H9 (cell line): ENCODE measurements around the gene TNPO2. TPM values are rescaled to one million over a fixed set of nuclear protein-coding genes. Genes with fewer than 3 reads are reported as not detected.
A peak's percentile ranks its signal among the peaks of the same experiment; 100 is the strongest.

Source experiments
- DNase-seq: peaks from one replicate; pipeline ENCODE4 v3.0.0-alpha.2; 2017
- H2AFZ ChIP-seq: one replicate; pipeline ENCODE4 v1.6.1; 2013; ENCODE audit warnings: mild to moderate bottlenecking, low read length, control low read depth, moderate library complexity
- H2AK5ac ChIP-seq: 2 replicates; pipeline ENCODE4 v1.6.1; 2013; ENCODE audit warnings: low read length, control low read depth, mixed read lengths; ENCODE audit not compliant: insufficient read length
- H2BK120ac ChIP-seq: one replicate; pipeline ENCODE4 v1.6.1; 2013; ENCODE audit warnings: low read depth, mild to moderate bottlenecking, low read length, control low read depth, inconsistent platforms; ENCODE audit not compliant: poor library complexity, severe bottlenecking
- H2BK12ac ChIP-seq: 2 replicates; pipeline ENCODE4 v1.6.1; 2013; ENCODE audit warnings: low read length, control low read depth, mixed read lengths, low read depth; ENCODE audit not compliant: insufficient read length
- H2BK15ac ChIP-seq: 2 replicates; pipeline ENCODE4 v1.6.1; 2013; ENCODE audit warnings: low read depth, low read length, control low read depth
- H2BK20ac ChIP-seq: one replicate; pipeline ENCODE4 v1.6.1; 2013; ENCODE audit warnings: low read depth, mild to moderate bottlenecking, low read length, control low read depth, inconsistent platforms; ENCODE audit not compliant: poor library complexity, severe bottlenecking
- H2BK5ac ChIP-seq: 2 replicates; pipeline ENCODE4 v1.6.1; 2013; ENCODE audit warnings: low read length, control low read depth, mixed read lengths; ENCODE audit not compliant: insufficient read length
- H3K14ac ChIP-seq: 2 replicates; pipeline ENCODE4 v1.6.1; 2013; ENCODE audit warnings: low read length, control low read depth; ENCODE audit not compliant: insufficient read depth
- H3K18ac ChIP-seq: 2 replicates; pipeline ENCODE4 v1.6.1; 2013; ENCODE audit warnings: low read depth, mild to moderate bottlenecking, mixed read lengths, low read length, control low read depth; ENCODE audit not compliant: insufficient read length
- H3K23ac ChIP-seq: 2 replicates; pipeline ENCODE4 v1.6.1; 2013; ENCODE audit warnings: low read length, control low read depth, mixed read lengths, low read depth; ENCODE audit not compliant: insufficient read length
- H3K23me2 ChIP-seq: 2 replicates; pipeline ENCODE4 v1.6.1; 2013; ENCODE audit warnings: low read depth, mild to moderate bottlenecking, mixed read lengths, low read length, control low read depth; ENCODE audit not compliant: insufficient read length, poor library complexity, severe bottlenecking
- H3K27ac ChIP-seq: 2 replicates; pipeline ENCODE4 v1.5.1; 2013; ENCODE audit warnings: low read length, control low read depth, mixed read lengths, low read depth; ENCODE audit not compliant: insufficient read length
- H3K27me3 ChIP-seq: 2 replicates; pipeline ENCODE4 v1.6.1; 2013; ENCODE audit warnings: low read length, control low read depth, inconsistent platforms; ENCODE audit not compliant: insufficient read depth
- H3K4ac ChIP-seq: 2 replicates; pipeline ENCODE4 v1.6.1; 2013; ENCODE audit warnings: low read depth, mild to moderate bottlenecking, control low read depth, inconsistent platforms, low read length, moderate library complexity
- H3K4me1 ChIP-seq: 2 replicates; pipeline ENCODE4 v1.6.1; 2013; ENCODE audit warnings: low read length, control low read depth, inconsistent platforms; ENCODE audit not compliant: insufficient read depth
- H3K4me2 ChIP-seq: 2 replicates; pipeline ENCODE4 v1.6.1; 2013; ENCODE audit warnings: low read length, control low read depth, mixed read lengths; ENCODE audit not compliant: insufficient read length, insufficient read depth
- H3K56ac ChIP-seq: 2 replicates; pipeline ENCODE4 v1.6.1; 2013; ENCODE audit warnings: low read depth, mild to moderate bottlenecking, mixed read lengths, low read length, control low read depth; ENCODE audit not compliant: insufficient read length
- H3K79me1 ChIP-seq: 2 replicates; pipeline ENCODE4 v1.6.1; 2013; ENCODE audit warnings: low read depth, mild to moderate bottlenecking, moderate library complexity, low read length, control low read depth, inconsistent platforms; ENCODE audit not compliant: insufficient read depth, poor library complexity, severe bottlenecking
- H3K79me2 ChIP-seq: 2 replicates; pipeline ENCODE4 v1.6.1; 2013; ENCODE audit warnings: low read length, control low read depth, inconsistent platforms; ENCODE audit not compliant: insufficient read depth
- H3K9ac ChIP-seq: 2 replicates; pipeline ENCODE4 v1.6.1; 2013; ENCODE audit warnings: low read length, control low read depth, mixed read lengths; ENCODE audit not compliant: insufficient read length; ENCODE audit errors: extremely low read depth
- H3K9me3 ChIP-seq: one replicate; pipeline ENCODE4 v1.6.1; 2013; ENCODE audit warnings: low read depth, low read length, inconsistent platforms; ENCODE audit not compliant: control insufficient read depth
- H3T11ph ChIP-seq: one replicate; pipeline ENCODE4 v1.6.1; 2013; ENCODE audit warnings: mild to moderate bottlenecking, low read length, control low read depth, inconsistent platforms
- H4K20me1 ChIP-seq: one replicate; pipeline ENCODE4 v1.6.1; 2013; ENCODE audit not compliant: control insufficient read depth, insufficient read length, insufficient read depth
- H4K5ac ChIP-seq: 2 replicates; pipeline ENCODE4 v1.6.1; 2013; ENCODE audit warnings: low read depth, mild to moderate bottlenecking, mixed read lengths, low read length, control low read depth; ENCODE audit not compliant: insufficient read length
- H4K8ac ChIP-seq: replicated peaks from 2 replicates; pipeline ENCODE4 v1.6.1; 2013; ENCODE audit warnings: low read length, control low read depth, mixed read lengths, low read depth; ENCODE audit not compliant: insufficient read length
- H4K91ac ChIP-seq: 2 replicates; pipeline ENCODE4 v1.6.1; 2013; ENCODE audit warnings: low read depth, mild to moderate bottlenecking, moderate library complexity, mixed read lengths, low read length, control low read depth; ENCODE audit not compliant: insufficient read length
- H3K27ac Mint-ChIP-seq, 3 experiments: 2 replicates in 2 of 3; 3 replicates in 1 of 3; pipeline ENCODE4 v1.8.0; 2020 to 2021; ENCODE audit warnings: mixed read lengths in 3 of 3, mild to moderate bottlenecking in 1 of 3, moderate library complexity in 1 of 3
- H3K27me3 Mint-ChIP-seq: 2 replicates; pipeline ENCODE4 v1.8.0; 2021; ENCODE audit warnings: low read depth, mild to moderate bottlenecking, moderate library complexity, mixed read lengths
- H3K36me3 Mint-ChIP-seq, 3 experiments: 2 replicates in 2 of 3; 3 replicates in 1 of 3; pipeline ENCODE4 v1.8.0; 2020 to 2021; ENCODE audit warnings: low read depth in 3 of 3, mixed read lengths in 3 of 3; ENCODE audit not compliant: insufficient read depth in 1 of 3
- H3K4me1 Mint-ChIP-seq, 2 experiments: 2 replicates each; pipeline ENCODE4 v1.8.0; 2020; ENCODE audit warnings: mixed read lengths in 2 of 2
- H3K4me3 Mint-ChIP-seq, 2 experiments: 2 replicates in 1 of 2; 3 replicates in 1 of 2; pipeline ENCODE4 v1.8.0; 2020 to 2021; ENCODE audit warnings: mild to moderate bottlenecking in 2 of 2, mixed read lengths in 2 of 2, moderate library complexity in 1 of 2
- H3K9me3 Mint-ChIP-seq, 2 experiments: 2 replicates in 1 of 2; 3 replicates in 1 of 2; pipeline ENCODE4 v1.8.0; 2020; ENCODE audit warnings: mild to moderate bottlenecking in 2 of 2, mixed read lengths in 2 of 2, moderate library complexity in 1 of 2
- WGBS: extraction: QIAGEN DNeasy Blood & Tissue Kit; methylation state at CpG from one replicate; pipeline ENCODE4 v1.1.7; 2013; ENCODE audit warnings: missing lambda C conversion rate, low lambda C conversion rate, mixed read lengths; ENCODE audit not compliant: insufficient read length; ENCODE audit errors: extremely low coverage; 5-methylcytosine and 5-hydroxymethylcytosine counted together
- total RNA-seq: library from RNA; stranded (reverse); gene quantifications from 2 replicates; pipeline ENCODE4 v1.2.1, GENCODE V29; 2021
- TF ChIP-seq, protein P1 (sequence below): fragments of 200-600 bp; sonication (generic); conservative IDR thresholded peaks from 3 replicates; pipeline ENCODE4 v1.8.0; 2021; ENCODE audit warnings: antibody characterized with exemption, mild to moderate bottlenecking

Gene TNPO2
- total RNA-seq, 1 experiment from 2014 or later, result 159 TPM

- Histone ChIP-seq H2BK12ac (no peak overlapping the region), H3K27ac (no peak overlapping the region), H2BK15ac (no peak overlapping the region), H3K9me3 (no peaks in the 10 kb centered on the region), H4K91ac (no peak overlapping the region), H3K14ac (no peak overlapping the region), H4K5ac (no peak overlapping the region), H2BK120ac (no peak overlapping the region), H3K4ac (no peak overlapping the region), H2BK20ac (no peak overlapping the region), H3K23ac (no peak overlapping the region), H3K27me3 (no peaks in the 10 kb centered on the region), H2AK5ac (no peak overlapping the region), H3K18ac (no peak overlapping the region), H3K9ac (peak overlapping the region; percentile 60), H3K79me1 (no peaks in the 10 kb centered on the region), H3K23me2 (peaks cover 24% of the 10 kb centered on the region), H2AFZ (no peak overlapping the region), H2BK5ac (no peak overlapping the region), H3K4me2 (peak overlapping the region; percentile 83), H3K79me2 (no peaks in the 10 kb centered on the region), H3T11ph (no peak overlapping the region), H4K20me1 (no peaks in the 10 kb centered on the region), H4K8ac (no peak overlapping the region), H3K56ac (no peak overlapping the region), H3K4me1 (no peaks in the 10 kb centered on the region)
- Mint-ChIP-seq H3K4me1 (peaks cover 27 to 46% of the 10 kb centered on the region in 2 experiments), H3K27me3 (peaks cover 2% of the 10 kb centered on the region), H3K9me3 (peaks cover 0 to 1% of the 10 kb centered on the region in 2 experiments; a peak in 2 of 5 replicates), H3K36me3 (peaks cover 3 to 31% (median 26%) of the 10 kb centered on the region in 3 experiments; a peak in 6 of 7 replicates), H3K4me3 (peak overlapping the region; percentile 93 to 94), H3K27ac (peak overlapping the region in 2 of 3 experiments; percentile 2 to 91; a peak in 3 of 7 replicates)
- no CpG with 5 or more reads among the region's 12 CpGs for whole genome bisulfite sequencing
- DNase-seq, result no peak
- TF ChIP-seq, protein P1, sequence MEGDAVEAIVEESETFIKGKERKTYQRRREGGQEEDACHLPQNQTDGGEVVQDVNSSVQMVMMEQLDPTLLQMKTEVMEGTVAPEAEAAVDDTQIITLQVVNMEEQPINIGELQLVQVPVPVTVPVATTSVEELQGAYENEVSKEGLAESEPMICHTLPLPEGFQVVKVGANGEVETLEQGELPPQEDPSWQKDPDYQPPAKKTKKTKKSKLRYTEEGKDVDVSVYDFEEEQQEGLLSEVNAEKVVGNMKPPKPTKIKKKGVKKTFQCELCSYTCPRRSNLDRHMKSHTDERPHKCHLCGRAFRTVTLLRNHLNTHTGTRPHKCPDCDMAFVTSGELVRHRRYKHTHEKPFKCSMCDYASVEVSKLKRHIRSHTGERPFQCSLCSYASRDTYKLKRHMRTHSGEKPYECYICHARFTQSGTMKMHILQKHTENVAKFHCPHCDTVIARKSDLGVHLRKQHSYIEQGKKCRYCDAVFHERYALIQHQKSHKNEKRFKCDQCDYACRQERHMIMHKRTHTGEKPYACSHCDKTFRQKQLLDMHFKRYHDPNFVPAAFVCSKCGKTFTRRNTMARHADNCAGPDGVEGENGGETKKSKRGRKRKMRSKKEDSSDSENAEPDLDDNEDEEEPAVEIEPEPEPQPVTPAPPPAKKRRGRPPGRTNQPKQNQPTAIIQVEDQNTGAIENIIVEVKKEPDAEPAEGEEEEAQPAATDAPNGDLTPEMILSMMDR, result no peak
Measured at GRCh38 chr19:12665671-12666264, 58.0 kb downstream of the TNPO2 start.
